Measurements from ENCODE around the gene ZNF548.

GRCh38 chr19:57380923-57381322 is 8.7 kb upstream of the ZNF548 start:
- TF ChIP-seq POLR2AphosphoS5 (IDR thresholded peaks at IDR 0.05; ENCODE audit: low read depth, low read length) (no peak), POLR2A (IDR thresholded peaks at IDR 0.05; ENCODE audit: low read depth, low read length) (no peak)
